Measurements from ENCODE around the gene CBFA2T3. TPM values are rescaled to one million over a fixed set of nuclear protein-coding genes. Genes with fewer than 3 reads are reported as not detected.

Gene CBFA2T3
- total and polyA plus RNA-seq, 2 of the 8 experiments (the other 6 are each of a cell fraction or from before 2014, with no cell fraction given), result 0.51 to 1.3 TPM

GRCh38 chr16:88991813-88992350 is 14.9 kb upstream of the CBFA2T3 start (continued):
- no peak for TF ChIP-seq CHD7 (IDR thresholded peaks at IDR 0.05; ENCODE audit: insufficient replicate concordance, low read length)
- no peak for TF ChIP-seq JUND (IDR thresholded peaks at IDR 0.05; ENCODE audit: low read length)
- no peak for TF ChIP-seq MAX (IDR thresholded peaks at IDR 0.05)
- TF ChIP-seq CBX5 (IDR thresholded peaks at IDR 0.05; ENCODE audit: low read depth, low read length), result no peak
- no peak for TF ChIP-seq NANOG (IDR thresholded peaks at IDR 0.05; ENCODE audit: insufficient read depth, low read depth, low read length, poor library complexity, severe bottlenecking)
- TF ChIP-seq ATF2 (IDR thresholded peaks at IDR 0.05; ENCODE audit: low read length), result no peak
- TF ChIP-seq HDAC2 (IDR thresholded peaks at IDR 0.05; ENCODE audit: borderline replicate concordance in 1 of 2, low read depth in 2 of 2, low read length in 2 of 2), result no peak
- no peak for TF ChIP-seq BACH1 (IDR thresholded peaks at IDR 0.05; ENCODE audit: low read length)
